Activated naive CD8-positive, alpha-beta T cell (primary cell): ENCODE data around the gene LRRC56.
"Not testable (repeated sequence)": the region's sequence is repeated elsewhere in the genome, so short reads cannot be mapped to it uniquely, and the experiment has no call there.

Source experiments
- H3K27ac Mint-ChIP-seq: one replicate; pipeline ENCODE4 v1.8.0; 2021; ENCODE audit warnings: mixed read lengths
- H3K27me3 Mint-ChIP-seq: one replicate; pipeline ENCODE4 v1.8.0; 2021; ENCODE audit warnings: mixed read lengths
- H3K36me3 Mint-ChIP-seq: one replicate; pipeline ENCODE4 v1.8.0; 2021; ENCODE audit warnings: mixed read lengths
- H3K4me1 Mint-ChIP-seq: one replicate; pipeline ENCODE4 v1.8.0; 2021; ENCODE audit warnings: low read depth, mixed read lengths
- H3K4me3 Mint-ChIP-seq: one replicate; pipeline ENCODE4 v1.8.0; 2021; ENCODE audit warnings: mild to moderate bottlenecking, mixed read lengths
- H3K9me3 Mint-ChIP-seq: one replicate; pipeline ENCODE4 v1.8.0; 2021; ENCODE audit warnings: low read depth, mixed read lengths

The LRRC56 gene

DNA sequence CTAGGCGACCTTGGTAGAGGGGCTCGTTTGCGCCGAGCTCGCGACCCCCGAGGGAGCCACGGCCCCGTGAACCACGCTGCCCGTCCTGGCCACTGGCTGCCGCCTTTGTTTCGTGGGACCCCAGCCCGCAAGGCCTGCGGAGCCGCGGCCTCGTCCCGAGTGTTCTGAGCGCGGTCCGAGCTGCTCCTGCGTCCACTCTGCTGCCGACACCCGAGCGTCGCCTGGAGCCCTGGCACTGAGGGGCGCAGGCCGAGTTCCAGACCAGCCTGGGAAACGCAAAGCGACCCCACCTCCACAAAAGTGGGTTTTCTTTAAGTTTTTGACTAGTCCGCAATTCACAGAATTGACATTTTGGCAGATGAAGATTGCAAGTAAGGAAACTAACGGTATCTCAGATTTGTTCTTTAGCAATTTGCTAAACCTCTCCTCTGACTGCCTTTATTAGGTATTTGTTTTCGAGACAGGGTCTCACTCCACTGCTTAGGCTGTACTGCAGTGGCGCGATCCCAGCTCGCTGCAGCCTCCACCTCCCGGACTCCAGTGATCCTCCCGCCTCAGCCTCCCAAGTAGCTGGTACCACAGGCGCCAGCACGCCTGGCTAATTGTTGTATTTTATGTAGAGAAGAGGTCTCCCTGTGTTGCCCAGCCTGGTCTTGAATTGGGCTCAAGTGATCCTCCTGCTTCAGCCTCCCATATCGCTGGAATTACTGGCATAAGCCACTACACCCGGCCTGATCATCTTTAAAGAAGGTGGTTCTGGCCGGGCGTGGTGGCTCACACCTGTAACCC, 29.4 kb upstream of the LRRC56 start:
- H3K27me3 Mint-ChIP-seq, result no peaks in the 10 kb centered on the region

GRCh38 chr11:508956-509355, 28.4 kb upstream of the LRRC56 start:
- peaks cover 19% of the 10 kb centered on the region for H3K4me1 Mint-ChIP-seq
- no peak overlapping the region for H3K27ac Mint-ChIP-seq
- peak overlapping the region; percentile 42 for H3K4me3 Mint-ChIP-seq
- no peaks in the 10 kb centered on the region for H3K9me3 Mint-ChIP-seq
- H3K27me3 Mint-ChIP-seq, result no peaks in the 10 kb centered on the region
- no peaks in the 10 kb centered on the region for H3K36me3 Mint-ChIP-seq

More for the DNA sequence above, 29.4 kb upstream of the LRRC56 start:
- peak overlapping the region; percentile 96 for H3K4me3 Mint-ChIP-seq
- H3K9me3 Mint-ChIP-seq, result no peaks in the 10 kb centered on the region
- H3K27ac Mint-ChIP-seq, result peak overlapping the region; percentile 68
- H3K36me3 Mint-ChIP-seq, result no peaks in the 10 kb centered on the region
- peaks cover 25% of the 10 kb centered on the region for H3K4me1 Mint-ChIP-seq

GRCh38 chr11:512761-513595, 24.3 kb upstream of the LRRC56 start:
- Mint-ChIP-seq H3K27ac (no peak overlapping the region), H3K9me3 (no peaks in the 10 kb centered on the region), H3K4me1 (peaks cover 3% of the 10 kb centered on the region), H3K4me3 (no peak overlapping the region), H3K27me3 (no peaks in the 10 kb centered on the region), H3K36me3 (no peaks in the 10 kb centered on the region)

DNA sequence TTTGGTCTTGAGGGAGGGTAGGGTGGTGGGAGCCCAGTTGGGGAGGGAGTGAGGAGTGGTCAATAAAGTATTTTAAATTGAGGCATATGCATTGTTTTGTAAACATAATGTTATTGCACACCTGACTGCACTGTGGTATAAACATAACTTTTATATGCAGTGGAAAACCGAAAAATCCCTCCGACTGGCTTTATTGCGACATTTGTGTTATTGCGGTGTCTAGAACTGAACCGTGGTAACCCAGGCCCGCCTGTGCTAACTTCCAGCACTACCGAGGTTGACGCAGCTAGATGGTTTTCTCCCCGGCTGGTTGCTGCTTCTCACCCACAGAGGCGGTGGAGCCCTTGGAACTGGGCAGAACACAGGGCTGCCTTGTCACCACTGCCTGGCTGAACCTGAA, 22.7 kb upstream of the LRRC56 start:
- Mint-ChIP-seq H3K9me3 (no peaks in the 10 kb centered on the region), H3K4me3 (no peak overlapping the region), H3K4me1 (peaks cover 5% of the 10 kb centered on the region), H3K36me3 (no peaks in the 10 kb centered on the region), H3K27me3 (no peaks in the 10 kb centered on the region), H3K27ac (no peak overlapping the region)

DNA sequence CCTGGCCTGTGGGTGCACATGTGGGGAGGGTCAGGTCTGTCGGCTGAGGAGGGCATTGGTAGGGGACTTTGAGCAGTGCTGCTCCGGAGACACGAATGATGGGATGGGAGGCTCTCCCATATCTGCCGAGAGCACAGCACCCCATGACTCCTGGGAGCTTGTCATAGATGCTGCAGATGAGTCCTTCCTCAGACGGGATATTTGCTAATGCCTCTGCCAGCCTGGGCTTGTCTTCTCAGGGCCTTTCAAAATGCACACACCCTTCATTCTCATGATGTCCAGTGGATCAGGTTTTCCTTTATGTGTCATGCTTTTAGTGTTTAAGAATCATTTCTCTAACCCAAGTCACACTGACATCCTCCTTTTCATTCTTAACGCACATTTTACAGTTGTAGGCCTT, 22.2 kb upstream of the LRRC56 start:
- no peak overlapping the region for H3K27ac Mint-ChIP-seq
- H3K9me3 Mint-ChIP-seq, result no peaks in the 10 kb centered on the region
- H3K4me3 Mint-ChIP-seq, result no peak overlapping the region
- H3K4me1 Mint-ChIP-seq, result peaks cover 5% of the 10 kb centered on the region
- H3K27me3 Mint-ChIP-seq, result no peaks in the 10 kb centered on the region
- no peaks in the 10 kb centered on the region for H3K36me3 Mint-ChIP-seq

GRCh38 chr11:516400-516799, 20.9 kb upstream of the LRRC56 start:
- no peak overlapping the region for H3K4me3 Mint-ChIP-seq
- no peak overlapping the region for H3K27ac Mint-ChIP-seq

GRCh38 chr11:516918-517685, 20.2 kb upstream of the LRRC56 start:
- H3K27me3 Mint-ChIP-seq, H3K27ac Mint-ChIP-seq, H3K4me3 Mint-ChIP-seq, H3K36me3 Mint-ChIP-seq, H3K4me1 Mint-ChIP-seq, H3K9me3 Mint-ChIP-seq: not testable (repeated sequence)

More at GRCh38 chr11:516400-516799, 20.9 kb upstream of the LRRC56 start:
- H3K4me1 Mint-ChIP-seq, result peaks cover 5% of the 10 kb centered on the region
- H3K27me3 Mint-ChIP-seq, result no peaks in the 10 kb centered on the region
- no peaks in the 10 kb centered on the region for H3K9me3 Mint-ChIP-seq
- H3K36me3 Mint-ChIP-seq, result no peaks in the 10 kb centered on the region

DNA sequence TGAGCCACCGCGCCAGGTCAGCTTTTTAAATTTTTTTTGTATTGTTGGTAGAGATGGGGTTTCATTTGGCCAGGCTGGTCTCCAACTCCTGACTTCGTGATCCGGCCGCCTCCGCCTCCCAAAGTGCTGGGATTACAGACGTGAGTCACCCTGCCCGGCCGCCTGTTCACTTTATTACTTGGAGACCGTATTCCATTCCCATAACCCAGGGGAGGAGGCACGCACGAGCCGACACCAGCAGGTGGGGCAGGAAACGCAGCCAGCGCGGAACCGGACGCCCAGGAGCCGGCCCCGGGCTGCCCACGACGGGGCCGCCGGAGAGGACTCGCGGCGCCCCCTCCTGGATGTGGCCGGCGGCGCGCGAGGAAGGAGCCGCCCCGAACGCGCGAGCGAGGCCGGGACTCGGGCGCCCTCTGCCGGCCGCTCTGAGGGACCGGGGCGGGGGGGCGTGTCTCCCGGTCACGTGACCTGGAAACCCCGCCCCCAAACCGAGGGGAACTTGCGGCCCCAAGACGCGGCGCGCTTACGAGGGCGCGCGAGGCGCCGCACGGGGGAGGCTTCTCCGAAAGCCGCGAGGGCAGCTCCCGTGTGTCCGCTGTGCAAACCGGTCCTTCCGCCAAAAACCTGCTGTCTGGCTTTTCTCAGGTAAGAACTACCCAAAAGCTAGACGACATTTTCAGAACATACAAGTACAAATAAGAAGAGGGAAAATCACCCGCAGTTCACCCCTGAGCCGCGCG, 18.7 kb upstream of the LRRC56 start:
- H3K4me3 Mint-ChIP-seq, result peak overlapping the region; percentile 74
- no peaks in the 10 kb centered on the region for H3K9me3 Mint-ChIP-seq
- H3K27me3 Mint-ChIP-seq, result no peaks in the 10 kb centered on the region
- H3K27ac Mint-ChIP-seq, result peak overlapping the region; percentile 79
- H3K4me1 Mint-ChIP-seq, result peaks cover 5% of the 10 kb centered on the region
- H3K36me3 Mint-ChIP-seq, result no peaks in the 10 kb centered on the region

- peaks cover 5% of the 10 kb centered on the region for H3K4me1 Mint-ChIP-seq
- no peaks in the 10 kb centered on the region for H3K27me3 Mint-ChIP-seq
- no peak overlapping the region for H3K27ac Mint-ChIP-seq
- H3K4me3 Mint-ChIP-seq, result no peak overlapping the region
- no peaks in the 10 kb centered on the region for H3K9me3 Mint-ChIP-seq
- no peaks in the 10 kb centered on the region for H3K36me3 Mint-ChIP-seq
Measured at GRCh38 chr11:520428-521176, 16.7 kb upstream of the LRRC56 start.

DNA sequence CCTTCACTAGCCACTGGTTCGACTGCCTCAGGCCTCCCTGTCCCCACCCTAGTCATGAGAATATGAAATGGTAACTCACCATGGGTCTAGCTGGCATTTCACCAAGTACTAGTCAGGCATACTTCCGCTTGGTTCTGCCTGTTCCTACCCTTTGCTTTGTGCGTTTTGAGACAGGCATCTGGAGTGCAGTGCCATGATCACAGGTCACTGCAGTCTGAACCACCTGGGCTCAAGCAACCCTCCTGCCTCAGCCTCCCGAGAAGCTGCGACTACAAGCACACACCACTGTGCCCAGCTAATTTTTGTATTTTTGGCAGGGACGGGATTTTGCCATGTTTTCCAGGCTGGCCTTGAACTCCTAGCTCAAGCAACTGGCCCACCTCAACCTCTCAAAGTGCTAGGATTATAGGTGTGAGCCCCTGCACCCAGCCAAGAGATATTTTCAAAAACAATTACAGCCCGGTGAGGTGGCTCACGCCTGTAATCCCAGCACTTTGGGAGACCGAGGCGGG, 16.1 kb upstream of the LRRC56 start:
- Mint-ChIP-seq H3K27me3 (no peaks in the 10 kb centered on the region), H3K36me3 (no peaks in the 10 kb centered on the region), H3K27ac (no peak overlapping the region), H3K4me1 (peaks cover 5% of the 10 kb centered on the region), H3K9me3 (no peaks in the 10 kb centered on the region), H3K4me3 (no peak overlapping the region)

DNA sequence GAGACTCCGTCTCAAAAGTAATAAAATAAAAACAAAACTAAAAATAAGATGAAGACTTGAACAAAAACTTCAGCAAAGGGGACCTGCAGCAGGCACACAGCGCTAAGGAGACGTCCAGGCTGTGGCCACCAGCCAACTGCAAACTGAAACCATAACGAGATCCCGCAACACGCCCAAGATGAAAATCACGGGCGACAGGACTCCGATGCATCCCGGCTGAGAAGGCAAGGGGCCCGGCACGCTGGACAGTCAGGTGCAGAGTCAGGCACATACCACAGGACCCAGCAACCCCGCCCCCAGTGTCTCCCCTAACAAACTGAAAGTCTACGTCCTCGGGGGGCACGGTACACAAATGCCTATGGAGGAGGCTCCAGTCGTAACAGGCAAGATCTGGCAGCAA, 11.1 kb upstream of the LRRC56 start:
- no peak overlapping the region for H3K27ac Mint-ChIP-seq
- H3K4me3 Mint-ChIP-seq, result no peak overlapping the region
- no peaks in the 10 kb centered on the region for H3K27me3 Mint-ChIP-seq
- no peaks in the 10 kb centered on the region for H3K9me3 Mint-ChIP-seq
- H3K36me3 Mint-ChIP-seq, result no peaks in the 10 kb centered on the region
- no peaks in the 10 kb centered on the region for H3K4me1 Mint-ChIP-seq

DNA sequence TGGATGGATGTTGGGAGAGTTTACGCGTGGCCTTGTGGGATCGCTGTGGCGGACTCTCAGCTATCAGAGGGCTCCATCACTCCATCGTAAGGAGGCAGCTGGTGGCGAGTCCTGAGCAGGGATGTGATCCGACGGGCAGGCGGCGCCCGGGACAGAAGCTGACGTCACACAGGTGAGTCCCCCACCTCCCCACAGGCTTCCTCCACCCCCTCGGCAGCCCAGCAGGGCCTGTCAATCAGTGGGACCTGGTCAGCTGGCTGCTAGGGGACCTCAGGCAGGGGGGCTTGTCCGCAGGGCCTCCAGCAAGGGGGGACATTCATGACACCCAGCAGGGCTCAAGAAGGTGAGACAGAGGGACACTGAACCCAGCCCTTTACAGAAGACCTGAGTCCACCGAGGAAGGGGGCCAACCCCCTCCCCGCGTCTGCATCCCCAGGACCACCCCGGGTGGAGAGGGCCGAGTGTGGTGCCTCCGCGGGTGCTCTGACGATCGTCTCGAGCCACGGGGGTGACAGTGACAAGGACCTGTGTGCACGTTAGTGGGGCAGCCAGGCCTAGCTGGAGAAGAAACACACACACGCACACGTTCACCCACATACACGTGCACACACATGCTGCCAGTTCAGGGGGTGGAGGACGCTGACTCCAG, 9.0 kb upstream of the LRRC56 start:
- no peaks in the 10 kb centered on the region for H3K4me1 Mint-ChIP-seq

More for the DNA sequence above, 9.0 kb upstream of the LRRC56 start:
- no peak overlapping the region for H3K27ac Mint-ChIP-seq
- H3K36me3 Mint-ChIP-seq, result no peaks in the 10 kb centered on the region
- no peak overlapping the region for H3K4me3 Mint-ChIP-seq
- H3K27me3 Mint-ChIP-seq, result no peaks in the 10 kb centered on the region
- no peaks in the 10 kb centered on the region for H3K9me3 Mint-ChIP-seq
